HG03095 (cell line): Measurements from ENCODE around the gene MEGF9.

Experiments used
- ATAC-seq: cut with Tn5 transposase; IDR thresholded peaks from one replicate; pipeline ENCODE4 v1.9.1; 2021; ENCODE audit warnings: moderate library complexity; ENCODE audit not compliant: unreplicated experiment

MEGF9 gene

DNA sequence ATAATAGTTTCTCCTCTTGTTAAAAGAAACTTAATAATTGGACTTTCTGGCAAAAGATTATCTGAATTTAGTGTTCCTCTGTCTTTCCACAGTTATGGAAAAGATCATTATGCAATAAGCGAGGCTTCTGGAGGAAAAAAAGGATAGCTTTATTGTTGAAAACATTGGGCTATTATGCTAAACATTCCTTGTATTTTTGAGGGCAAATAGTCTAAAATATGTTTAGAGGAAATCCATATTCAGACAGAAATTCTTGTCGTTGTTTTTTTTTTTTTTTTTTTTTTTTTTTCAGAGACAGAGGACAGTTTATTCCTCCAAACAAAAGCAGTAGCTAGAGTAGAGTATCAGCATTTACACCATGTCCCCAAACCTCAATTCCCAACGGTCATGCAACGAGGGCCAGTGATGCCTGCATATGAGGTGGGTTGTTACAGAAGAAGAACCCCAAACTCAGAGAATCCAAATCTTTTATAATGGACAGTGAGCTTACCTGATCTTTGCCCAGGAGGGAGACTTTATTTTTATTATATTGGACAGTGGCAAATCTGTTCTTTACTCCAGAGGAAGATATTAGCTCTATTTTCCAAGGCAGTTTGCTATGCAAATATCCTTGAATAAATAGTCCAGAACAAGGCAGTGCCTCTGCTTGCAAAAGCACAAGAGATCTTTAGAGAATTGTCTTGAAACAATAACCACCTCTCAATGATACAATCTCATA, 85.9 kb downstream of the MEGF9 start:
- no peak for ATAC-seq

DNA sequence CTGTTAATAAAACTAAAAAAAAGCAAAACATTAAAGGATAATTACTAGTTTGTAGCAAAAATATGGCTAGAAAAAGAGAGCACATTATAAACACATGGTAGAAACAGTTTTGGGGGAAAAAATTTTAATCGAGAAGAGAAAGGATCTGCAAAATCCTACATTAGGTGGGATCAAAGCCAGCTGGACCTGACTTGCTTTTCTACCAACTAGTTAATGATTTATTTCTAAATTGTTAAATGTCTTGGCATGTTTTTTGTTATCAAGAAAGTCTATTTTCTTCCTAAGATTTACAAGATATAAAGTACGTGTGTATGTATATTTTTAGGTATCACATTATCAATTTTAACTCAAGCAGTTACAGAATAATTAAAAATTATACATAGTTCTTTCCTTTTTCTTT, 87.2 kb downstream of the MEGF9 start:
- no peak for ATAC-seq

GRCh38 chr9:120626512-120626911, 87.8 kb downstream of the MEGF9 start:
- no peak for ATAC-seq

DNA sequence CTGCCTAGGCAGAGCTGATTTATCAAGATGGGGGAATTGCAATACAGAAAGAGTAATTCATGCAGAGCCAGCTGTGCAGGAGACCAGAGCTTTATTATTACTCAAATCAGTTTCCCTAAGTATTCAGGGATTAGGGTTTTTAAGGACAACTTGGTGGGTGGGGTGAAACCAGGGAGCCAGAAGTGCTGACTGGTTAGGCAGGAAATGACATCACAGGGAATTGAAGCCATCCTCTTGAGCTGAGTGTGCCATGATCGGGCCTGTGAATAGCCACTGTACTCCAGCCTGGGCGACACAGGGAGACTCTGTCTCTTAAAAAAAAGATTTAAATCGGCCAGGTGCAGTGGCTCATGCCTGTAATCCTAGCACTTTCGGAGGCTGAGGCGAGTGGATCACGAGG, 89.0 kb downstream of the MEGF9 start:
- no peak for ATAC-seq

GRCh38 chr9:120622790-120623189, 91.5 kb downstream of the MEGF9 start:
- ATAC-seq = no peak

- ATAC-seq = no peak
These were observed 92.3 kb downstream of the MEGF9 start for GRCh38 chr9:120621941-120622340.

GRCh38 chr9:120619751-120620655, 94.3 kb downstream of the MEGF9 start:
- ATAC-seq = no peak

DNA sequence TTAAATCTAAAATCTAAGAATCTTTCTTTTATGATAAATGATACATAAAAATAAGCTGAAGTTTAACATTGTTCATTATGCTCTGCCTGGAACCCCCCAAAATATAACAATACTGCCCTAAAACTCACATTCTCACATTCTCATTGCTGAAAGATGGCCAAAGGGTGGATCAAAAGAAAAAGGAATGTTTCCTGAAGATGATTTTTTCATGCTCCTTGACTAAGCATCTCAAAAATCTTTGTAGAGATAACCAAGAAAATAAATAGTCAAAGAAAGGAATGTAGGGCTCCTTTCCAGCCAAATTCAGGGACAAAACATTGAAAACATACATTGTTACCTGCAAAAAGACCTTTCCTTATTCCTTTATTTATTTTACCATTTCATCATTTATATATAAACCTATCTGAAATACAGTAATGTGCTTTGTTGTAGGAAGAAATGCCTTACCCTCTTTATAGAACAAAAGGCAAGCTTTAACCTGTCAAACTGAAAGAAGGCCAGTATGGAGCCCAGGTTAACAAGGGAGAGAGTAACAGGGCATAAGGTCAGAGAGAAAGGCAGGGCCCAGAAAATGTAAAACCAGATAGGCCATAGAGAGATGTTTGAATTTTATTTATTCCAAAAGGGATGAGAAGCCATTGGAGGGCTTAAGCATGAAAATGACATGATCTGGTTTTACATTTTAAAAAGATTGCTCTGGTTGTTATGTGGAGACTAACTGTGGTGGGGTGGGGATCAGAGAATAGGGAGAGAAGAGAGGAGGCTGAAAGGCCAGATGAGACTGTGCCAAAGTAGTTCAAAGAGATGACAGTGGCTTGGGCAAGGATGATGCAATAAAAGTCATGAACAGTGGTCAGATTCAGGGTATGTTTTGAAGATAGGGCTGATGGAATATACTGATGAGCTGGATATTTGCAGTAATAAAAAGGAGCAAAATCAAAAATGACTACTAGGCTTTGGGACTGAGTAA, 97.0 kb downstream of the MEGF9 start:
- ATAC-seq = no peak

GRCh38 chr9:120612218-120612617, 102.1 kb downstream of the MEGF9 start:
- no peak for ATAC-seq

- no peak for ATAC-seq
These were observed 102.6 kb downstream of the MEGF9 start for GRCh38 chr9:120611690-120612068.

GRCh38 chr9:120610975-120611689, 103.1 kb downstream of the MEGF9 start:
- ATAC-seq = no peak

GRCh38 chr9:120609636-120610035, 104.6 kb downstream of the MEGF9 start:
- ATAC-seq = no peak

- ATAC-seq = no peak
These were observed 105.8 kb downstream of the MEGF9 start for GRCh38 chr9:120608421-120608820.

GRCh38 chr9:120603591-120603990, 110.7 kb downstream of the MEGF9 start:
- no peak for ATAC-seq

GRCh38 chr9:120603010-120603409, 111.3 kb downstream of the MEGF9 start:
- ATAC-seq = no peak

DNA sequence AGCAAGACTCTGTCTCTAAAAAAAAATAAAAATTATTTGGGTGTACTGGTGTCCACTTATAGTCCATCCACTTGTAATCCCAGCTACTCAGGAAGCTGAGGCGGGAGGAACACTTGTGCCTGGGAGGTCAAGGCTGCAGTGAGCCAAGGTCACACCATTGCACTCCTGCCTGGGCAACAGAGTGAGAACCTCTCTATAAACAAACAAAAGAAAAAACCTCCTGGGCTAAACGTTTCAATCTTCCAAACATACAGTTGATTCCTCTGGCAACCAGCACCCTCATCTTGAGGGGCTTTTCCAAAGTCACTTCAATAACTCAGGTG, 120.4 kb downstream of the MEGF9 start:
- no peak for ATAC-seq

DNA sequence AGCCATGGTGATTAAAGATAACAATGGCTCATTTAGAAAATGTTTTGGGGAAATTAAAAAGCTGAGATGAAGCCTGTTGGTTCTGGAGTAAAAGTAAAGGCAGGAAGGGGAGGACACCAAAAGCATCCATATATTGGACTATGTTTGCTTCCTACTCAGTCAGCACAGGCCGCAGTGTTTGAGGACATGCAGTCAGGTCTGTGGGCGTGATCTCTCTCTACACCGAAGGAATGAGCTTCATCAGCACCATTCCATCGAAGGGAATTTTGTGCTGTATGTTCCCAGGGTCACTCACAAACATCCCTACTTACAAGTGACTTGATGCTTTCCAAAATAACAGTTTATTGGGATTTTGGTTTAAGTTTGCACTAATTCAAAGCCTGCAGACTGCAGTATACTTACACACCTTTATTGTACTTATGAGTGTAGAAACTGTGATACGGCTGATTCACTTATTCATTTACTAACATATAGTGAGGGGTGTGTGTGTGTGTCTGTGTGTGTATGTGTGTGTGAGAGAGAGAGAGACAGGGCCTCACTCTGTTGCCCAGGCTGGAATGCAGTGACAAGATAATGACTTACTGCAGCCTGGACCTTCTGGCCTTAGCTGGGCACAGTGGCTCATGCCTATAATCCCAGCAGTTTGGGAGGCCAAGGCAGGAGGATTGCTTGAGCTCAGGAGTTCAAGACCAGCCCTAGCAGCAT, 120.9 kb downstream of the MEGF9 start:
- ATAC-seq = no peak

DNA sequence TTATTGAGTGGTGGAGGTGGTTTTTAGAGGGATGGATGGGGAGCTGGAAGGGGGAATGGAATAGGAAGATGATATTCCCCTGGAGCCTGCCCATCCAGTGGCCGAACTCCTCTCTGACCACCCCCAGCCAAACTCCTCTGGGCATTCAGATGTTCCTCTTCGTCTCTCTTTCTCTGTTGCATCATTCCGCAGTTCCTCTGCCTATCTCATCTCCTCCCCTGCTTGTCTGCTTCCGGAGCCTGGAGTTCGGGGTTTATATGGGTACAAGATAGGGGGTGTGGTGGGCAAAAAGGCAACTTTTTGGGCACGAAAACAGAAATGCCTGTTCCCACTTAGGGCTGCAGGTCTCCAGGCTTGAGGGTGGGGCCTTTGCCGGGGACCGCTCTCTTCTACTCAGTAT, 122.1 kb downstream of the MEGF9 start:
- no peak for ATAC-seq

- ATAC-seq = no peak
These were observed 126.9 kb downstream of the MEGF9 start for GRCh38 chr9:120587328-120587727.

DNA sequence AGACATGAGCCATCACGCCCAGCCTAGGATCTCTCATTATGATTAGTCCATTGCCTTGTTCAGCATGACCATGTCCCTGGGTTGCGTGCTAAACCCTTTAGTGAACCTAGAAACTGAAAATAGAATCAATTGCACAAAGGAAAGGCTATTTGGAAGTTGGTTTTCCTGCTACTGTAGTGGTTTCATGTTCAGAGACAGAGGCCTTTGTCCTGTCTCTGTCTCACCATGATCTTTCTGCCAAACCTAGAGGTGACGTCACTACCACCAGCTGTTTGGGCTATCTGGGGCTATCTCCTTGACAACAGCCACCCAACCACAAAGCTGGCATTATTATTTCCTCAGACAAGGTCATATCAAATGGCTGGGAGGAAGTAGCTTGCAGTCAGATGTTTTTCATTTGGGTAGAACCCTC, 130.3 kb downstream of the MEGF9 start:
- ATAC-seq = peak; percentile 35
